SH-SY5Y (cell line): ENCODE measurements around the gene BOD1L1.

Experiments
- GATA2 ChIP-seq: IDR thresholded peaks from 2 replicates; pipeline ENCODE4 v1.6.1; 2011; ENCODE audit warnings: mild to moderate bottlenecking, low read depth, low read length
- GATA3 ChIP-seq: IDR thresholded peaks from 2 replicates; pipeline ENCODE4 v1.6.1; 2011; ENCODE audit warnings: low read depth, mild to moderate bottlenecking, low read length, moderate library complexity

GRCh38 chr4:13537832-13538177 is 89.7 kb downstream of the BOD1L1 start:
- TF ChIP-seq GATA2 (no peak), GATA3 (no peak)
